HCT116 (cell line): ENCODE results near the gene THSD4. TPM values are rescaled to one million over a fixed set of nuclear protein-coding genes. Genes with fewer than 3 reads are reported as not detected.

Source experiments
- ATAC-seq: fragments of 200-7000 bp; cut with Tn5 transposase; 2 replicates; pipeline ENCODE4 v1.9.1; 2020; ENCODE audit warnings: mild to moderate bottlenecking, moderate library complexity
- Bru-seq: library from RNA; stranded (reverse); fragments of 400-500 nt; gene quantifications from one replicate; lab custom pipeline; 2021; lab: Mats Ljungman, UMichigan
- BruChase-seq, 2 experiments: library from RNA; stranded (reverse); fragments of 400-500 nt; gene quantifications; one replicate each; lab custom pipeline; 2021; lab: Mats Ljungman, UMichigan
- BruUV-seq: library from RNA; stranded (reverse); fragments of 400-500 nt; replicated peaks from 2 replicates; lab custom pipeline; 2021; lab: Mats Ljungman, UMichigan
- CTCF ChIA-PET: fragments of 300-600 bp; sonication (Branson Sonifier 250); formaldehyde crosslinking; loops from one replicate; lab custom pipeline; 2021; ENCODE audit warnings: antibody characterized with exemption; lab: Charles Lee
- POLR2A ChIA-PET: fragments of 300-600, 350-600 bp; sonication (Branson Sonifier 250); formaldehyde crosslinking; loops from one replicate; lab custom pipeline; 2021; ENCODE audit warnings: antibody characterized with exemption; lab: Charles Lee
- RAD21 ChIA-PET, 2 experiments: fragments of 300-600 bp; sonication (Branson Sonifier 250); formaldehyde crosslinking; loops; one replicate each; lab custom pipeline; 2023; ENCODE audit warnings: low total read pairs in 2 of 2; ENCODE audit not compliant: uncharacterized antibody in 2 of 2, unreplicated experiment in 2 of 2, low non-redundant PET in 1 of 2; lab: Charles Lee
- DNase-seq: peaks from one replicate; pipeline ENCODE4 v3.0.0-alpha.2; 2010; ENCODE audit warnings: low read depth, low spot score
- H2AFZ ChIP-seq: fragments of 200-600 bp; shearing (Covaris generic), sonication (generic); 2 replicates; pipeline ENCODE4 v1.6.1; 2017; ENCODE audit warnings: low read depth, mixed run types, mixed read lengths, antibody characterized with exemption, low read length; ENCODE audit not compliant: poor library complexity, severe bottlenecking
- H3K27ac ChIP-seq: 2 replicates; pipeline ENCODE4 v1.5.1; 2012; ENCODE audit warnings: low read depth, low read length
- H3K27me3 ChIP-seq: fragments of 200-600 bp; sonication (generic); 2 replicates; pipeline ENCODE4 v1.6.1; 2016; ENCODE audit warnings: mixed run types, low read length, mixed read lengths; ENCODE audit not compliant: insufficient read depth
- H3K36me3 ChIP-seq, 2 experiments: fragments of 200-500 bp in 1 of 2; fragments of 200-600 bp in 1 of 2; sonication (Bioruptor generic) in 1 of 2; sonication (generic) in 1 of 2; 2 replicates each; pipeline versions ENCODE4 v1.5.1 to v1.6.1; 2014 to 2016; ENCODE audit warnings: low read length in 2 of 2, inconsistent platforms in 1 of 2, mixed read lengths in 1 of 2, mixed run types in 1 of 2; ENCODE audit not compliant: insufficient read depth in 2 of 2, control insufficient read depth in 1 of 2
- H3K4me1 ChIP-seq, 2 experiments: fragments of 200-600 bp in 1 of 2; sonication (generic) in 1 of 2; 2 replicates each; pipeline versions ENCODE4 v1.5.1 to v1.6.1; 2012 to 2017; ENCODE audit warnings: low read length in 2 of 2, inconsistent platforms in 1 of 2, mild to moderate bottlenecking in 1 of 2, mixed read lengths in 1 of 2, mixed run types in 1 of 2, moderate library complexity in 1 of 2; ENCODE audit not compliant: insufficient read depth in 2 of 2, control insufficient read depth in 1 of 2
- H3K4me2 ChIP-seq: fragments of 200-600 bp; sonication (generic); 2 replicates; pipeline ENCODE4 v1.6.1; 2017; ENCODE audit warnings: mixed run types, low read length, mixed read lengths
- H3K4me3 ChIP-seq, 2 experiments: fragments of 200-600 bp in 1 of 2; sonication (generic) in 1 of 2; replicated peaks in 1 of 2; 2 replicates each; pipeline ENCODE4 v1.5.1; 2011 to 2016; ENCODE audit warnings: low read length in 2 of 2, control low read depth in 1 of 2, low read depth in 1 of 2, mild to moderate bottlenecking in 1 of 2, mixed read lengths in 1 of 2, mixed run types in 1 of 2
- H3K79me2 ChIP-seq: fragments of 200-600 bp; sonication (generic); 2 replicates; pipeline ENCODE4 v1.6.1; 2017; ENCODE audit warnings: mild to moderate bottlenecking, mixed run types, low read length, moderate library complexity, mixed read lengths; ENCODE audit not compliant: insufficient read depth
- H3K9ac ChIP-seq: fragments of 200-600 bp; sonication (generic); 2 replicates; pipeline ENCODE4 v1.6.1; 2016; ENCODE audit warnings: low read length, mixed read lengths
- H3K9me2 ChIP-seq: fragments of 200-600 bp; sonication (generic), shearing (Covaris generic); 2 replicates; pipeline ENCODE4 v1.6.1; 2017; ENCODE audit warnings: mixed run types, mild to moderate bottlenecking, moderate library complexity; ENCODE audit not compliant: insufficient read depth
- H3K9me3 ChIP-seq, 2 experiments: fragments of 200-500 bp in 1 of 2; fragments of 200-600 bp in 1 of 2; sonication (Bioruptor generic) in 1 of 2; sonication (generic) in 1 of 2; 2 replicates each; pipeline ENCODE4 v1.6.1; 2014 to 2017; ENCODE audit warnings: low read length in 2 of 2, mixed read lengths in 2 of 2, inconsistent platforms in 1 of 2, low read depth in 1 of 2, mild to moderate bottlenecking in 1 of 2, mixed run types in 1 of 2, moderate library complexity in 1 of 2; ENCODE audit not compliant: control insufficient read depth in 1 of 2, insufficient read depth in 1 of 2
- H4K20me1 ChIP-seq: fragments of 200-600 bp; sonication (generic), shearing (Covaris generic); 2 replicates; pipeline ENCODE4 v1.6.1; 2017; ENCODE audit warnings: mixed run types, mild to moderate bottlenecking, moderate library complexity; ENCODE audit not compliant: insufficient read depth
- CEBPB ChIP-seq: IDR thresholded peaks from 2 replicates; pipeline ENCODE4 v1.6.1; 2012; ENCODE audit warnings: low read depth
- POLR2AphosphoS5 ChIP-seq: IDR thresholded peaks from 2 replicates; pipeline ENCODE4 v1.6.1; 2011; ENCODE audit warnings: mild to moderate bottlenecking, low read depth, low read length, moderate library complexity
- RAD21 ChIP-seq: IDR thresholded peaks from 2 replicates; pipeline ENCODE4 v1.6.1; 2012; ENCODE audit warnings: low read depth, mild to moderate bottlenecking
- TCF7L2 ChIP-seq: IDR thresholded peaks from 2 replicates; pipeline ENCODE4 v1.7.0; 2011; ENCODE audit warnings: borderline replicate concordance, inconsistent platforms; ENCODE audit not compliant: insufficient read depth, insufficient read length; ENCODE audit errors: extremely low read depth
- intact Hi-C: fragments of 100-400 bp; cut with micrococcal nuclease; formaldehyde crosslinking; loops from 2 replicates; pipeline ENCODE4 v1.10.0; 2022
- long read RNA-seq: library from polyadenylated mRNA; unstranded; transcript quantifications from one replicate; pipeline ENCODE4 v2.0.0, GENCODE V29; 2021; ENCODE audit not compliant: unreplicated experiment
- polyA plus RNA-seq: library from polyadenylated mRNA; unstranded; fragments of >200 nt; gene quantifications from 2 replicates; pipeline ENCODE4 v1.2.1, GENCODE V29; 2012; ENCODE audit warnings: missing spikeins
- total RNA-seq: library from RNA; stranded (reverse); gene quantifications from one replicate; pipeline ENCODE4 v1.2.1, GENCODE V29; 2021; ENCODE audit not compliant: unreplicated experiment
- TF ChIP-seq, protein P1 (sequence below), 3 experiments: fragments of 200-600 bp in 1 of 3; sonication (generic) in 1 of 3; IDR thresholded peaks in 2 of 3; conservative IDR thresholded peaks in 1 of 3; 2 replicates each; pipeline ENCODE4 v1.5.1; 2012 to 2017; ENCODE audit warnings: low read depth in 2 of 3, low read length in 2 of 3, antibody characterized with exemption in 1 of 3, borderline replicate concordance in 1 of 3, control low read depth in 1 of 3, mild to moderate bottlenecking in 1 of 3, mixed read lengths in 1 of 3, mixed run types in 1 of 3, moderate library complexity in 1 of 3; ENCODE audit not compliant: insufficient read depth in 1 of 3

The THSD4 gene
- total RNA-seq = 30.5 TPM
- 16.8 and 19.5 TPM in 2 replicates for polyA plus RNA-seq
- percentile 86 among the genes with signal in this experiment for Bru-seq, nascent RNA
- BruChase-seq, experiment 1, labeled RNA remaining after a 6-hour chase = percentile 68 among the genes with signal in this experiment
- percentile 77 among the genes with signal in this experiment for BruChase-seq, experiment 2, labeled RNA remaining after a 2-hour chase
- long read RNA-seq, partial matches to known transcripts = 2 of 26 reads
- long read RNA-seq, other reads (novel, unspliced or antisense) = 24 of 26 reads

GRCh38 chr15:71114887-71115566 is at the start of gene THSD4:
TSS of gene THSD4 (plus strand) at chr15:71115471.
- no peaks in the 10 kb centered on the region for H3K9me3 ChIP-seq
- ATAC-seq = peak; percentile 79
- peaks cover 15% of the 10 kb centered on the region; the same call in 1 of the 2 replicates for H3K79me2 ChIP-seq
- H3K9me2 ChIP-seq = no peaks in the 10 kb centered on the region
- no peaks in the 10 kb centered on the region for H4K20me1 ChIP-seq
- H3K36me3 ChIP-seq = no peaks in the 10 kb centered on the region
- RAD21 ChIA-PET = interaction anchor here in 1 of 2 experiments (0.9 kb wide), 1 partner anchor 103 kb away, joined by 3 read pairs; no protein-coding TSS in a partner anchor
- peak within 1 kb of the TSS; percentile 71 for H3K9ac ChIP-seq
- no peaks in the 10 kb centered on the region for H3K27me3 ChIP-seq
- BruUV-seq = no TSS peak
- TF ChIP-seq RAD21 (peak; percentile 66), TCF7L2 (peak; percentile 57), POLR2AphosphoS5 (peak; percentile 54; the same call in 1 of the 2 replicates), CEBPB (no peak)
- TF ChIP-seq, protein P1, sequence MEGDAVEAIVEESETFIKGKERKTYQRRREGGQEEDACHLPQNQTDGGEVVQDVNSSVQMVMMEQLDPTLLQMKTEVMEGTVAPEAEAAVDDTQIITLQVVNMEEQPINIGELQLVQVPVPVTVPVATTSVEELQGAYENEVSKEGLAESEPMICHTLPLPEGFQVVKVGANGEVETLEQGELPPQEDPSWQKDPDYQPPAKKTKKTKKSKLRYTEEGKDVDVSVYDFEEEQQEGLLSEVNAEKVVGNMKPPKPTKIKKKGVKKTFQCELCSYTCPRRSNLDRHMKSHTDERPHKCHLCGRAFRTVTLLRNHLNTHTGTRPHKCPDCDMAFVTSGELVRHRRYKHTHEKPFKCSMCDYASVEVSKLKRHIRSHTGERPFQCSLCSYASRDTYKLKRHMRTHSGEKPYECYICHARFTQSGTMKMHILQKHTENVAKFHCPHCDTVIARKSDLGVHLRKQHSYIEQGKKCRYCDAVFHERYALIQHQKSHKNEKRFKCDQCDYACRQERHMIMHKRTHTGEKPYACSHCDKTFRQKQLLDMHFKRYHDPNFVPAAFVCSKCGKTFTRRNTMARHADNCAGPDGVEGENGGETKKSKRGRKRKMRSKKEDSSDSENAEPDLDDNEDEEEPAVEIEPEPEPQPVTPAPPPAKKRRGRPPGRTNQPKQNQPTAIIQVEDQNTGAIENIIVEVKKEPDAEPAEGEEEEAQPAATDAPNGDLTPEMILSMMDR (IDR thresholded peaks at IDR 0.05 in 2 of 3, conservative IDR thresholded peaks at IDR 0.05 in 1 of 3; ENCODE audit: borderline replicate concordance in 1 of 3, insufficient read depth in 1 of 3, low read depth in 2 of 3, low read length in 2 of 3) = peak; percentile 64 to 98 (median 97)
- H2AFZ ChIP-seq = peak within 1 kb of the TSS; percentile 96
- peaks cover 21 to 31% of the 10 kb centered on the region in 2 experiments for H3K4me1 ChIP-seq
- DNase-seq = no peak
- POLR2A ChIA-PET = no interaction called here
- peak within 1 kb of the TSS; percentile 84 for H3K27ac ChIP-seq
- H3K4me2 ChIP-seq = peak within 1 kb of the TSS; percentile 85
- CTCF ChIA-PET = interaction anchor here (0.8 to 1.2 kb wide), 3 partner anchors 10 to 18 kb away, joined by 3 to 6 read pairs (median 3); no protein-coding TSS in a partner anchor
- H3K4me3 ChIP-seq = peak within 1 kb of the TSS; percentile 71 to 72
- intact Hi-C loops = loop anchor here (2.0 to 10.0 kb wide), 3 partner anchors 220 to 687 kb away; partner anchors contain the start of genes LRRC49 and THAP10
